ENCODE results near the gene NTM.

DNA sequence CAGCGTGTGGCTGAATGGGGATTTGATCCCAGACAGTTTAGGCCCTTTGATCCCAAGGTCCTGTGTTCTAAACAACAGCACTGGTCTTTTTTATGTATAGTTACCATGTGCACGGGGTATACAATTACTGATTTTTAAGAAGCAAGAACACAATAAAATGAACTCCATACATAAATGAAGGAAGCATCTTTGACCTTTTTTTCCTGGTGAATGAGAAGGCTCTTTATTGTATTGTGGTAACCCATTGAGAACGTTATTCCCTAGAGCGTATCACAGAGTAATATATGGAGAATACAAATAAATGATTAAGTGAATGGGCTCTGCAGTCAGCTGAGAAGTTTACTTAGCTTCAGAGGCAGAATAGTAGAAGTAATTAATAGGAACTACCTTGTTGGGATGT lies 563.6 kb downstream of the NTM start:
- TF ChIP-seq, protein P1, sequence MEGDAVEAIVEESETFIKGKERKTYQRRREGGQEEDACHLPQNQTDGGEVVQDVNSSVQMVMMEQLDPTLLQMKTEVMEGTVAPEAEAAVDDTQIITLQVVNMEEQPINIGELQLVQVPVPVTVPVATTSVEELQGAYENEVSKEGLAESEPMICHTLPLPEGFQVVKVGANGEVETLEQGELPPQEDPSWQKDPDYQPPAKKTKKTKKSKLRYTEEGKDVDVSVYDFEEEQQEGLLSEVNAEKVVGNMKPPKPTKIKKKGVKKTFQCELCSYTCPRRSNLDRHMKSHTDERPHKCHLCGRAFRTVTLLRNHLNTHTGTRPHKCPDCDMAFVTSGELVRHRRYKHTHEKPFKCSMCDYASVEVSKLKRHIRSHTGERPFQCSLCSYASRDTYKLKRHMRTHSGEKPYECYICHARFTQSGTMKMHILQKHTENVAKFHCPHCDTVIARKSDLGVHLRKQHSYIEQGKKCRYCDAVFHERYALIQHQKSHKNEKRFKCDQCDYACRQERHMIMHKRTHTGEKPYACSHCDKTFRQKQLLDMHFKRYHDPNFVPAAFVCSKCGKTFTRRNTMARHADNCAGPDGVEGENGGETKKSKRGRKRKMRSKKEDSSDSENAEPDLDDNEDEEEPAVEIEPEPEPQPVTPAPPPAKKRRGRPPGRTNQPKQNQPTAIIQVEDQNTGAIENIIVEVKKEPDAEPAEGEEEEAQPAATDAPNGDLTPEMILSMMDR (IDR thresholded peaks at IDR 0.05): no peak
- no peak for TF ChIP-seq POLR2A (IDR thresholded peaks at IDR 0.05)

All from adrenal gland (tissue), 5 donors.